ENCODE measurements around the gene SETBP1.

The SETBP1 gene

GRCh38 chr18:44710931-44711330 lies 30.2 kb downstream of the SETBP1 start:
- DNase-seq (ENCODE audit: low read depth): no peak
- H3K4me3 ChIP-seq (ENCODE audit: low read length): no peak overlapping the region
- TF ChIP-seq CTCF (conservative IDR thresholded peaks at IDR 0.05; ENCODE audit: low read depth, low read length): no peak

DNA sequence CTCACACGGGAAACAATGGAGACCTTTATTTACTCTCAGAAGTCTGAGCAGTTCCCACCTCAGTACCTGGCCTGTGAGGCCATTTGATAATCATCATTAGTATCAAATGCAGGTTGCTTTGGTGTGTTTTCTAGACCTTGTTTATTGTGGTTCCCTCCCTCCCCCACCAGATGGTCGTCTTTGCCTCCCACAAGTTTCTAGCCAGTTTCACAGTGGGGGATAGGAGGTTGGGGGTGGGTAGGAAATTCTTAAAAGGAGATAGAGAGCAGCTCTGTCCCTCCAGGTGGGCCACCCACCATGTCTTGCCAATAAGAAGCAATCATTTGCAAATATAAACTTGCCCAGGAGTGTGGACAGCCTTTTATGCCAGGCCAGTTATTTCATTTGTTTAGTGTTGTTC lies 31.3 kb downstream of the SETBP1 start:
- no peak for TF ChIP-seq CTCF (conservative IDR thresholded peaks at IDR 0.05; ENCODE audit: low read depth, low read length)

DNA sequence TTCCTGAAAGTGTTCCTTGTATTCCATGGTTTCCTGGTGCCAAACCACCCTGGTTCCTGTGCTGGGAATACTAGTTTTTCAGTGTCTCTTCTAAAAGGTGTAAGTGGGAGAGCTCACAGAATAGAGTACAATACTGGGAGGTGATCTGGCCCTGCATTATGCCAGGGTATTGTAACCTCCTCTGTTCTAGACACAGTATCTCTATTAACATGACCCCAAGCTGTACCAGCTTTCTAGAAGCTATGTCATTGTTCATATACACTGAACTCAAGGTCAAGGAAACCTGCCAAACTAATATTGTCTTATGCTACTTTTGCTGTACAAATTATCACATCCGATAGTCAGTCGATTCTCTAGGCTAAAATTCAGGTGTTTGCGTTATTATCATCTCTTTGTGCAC lies 32.7 kb downstream of the SETBP1 start:
- DNase-seq (ENCODE audit: low read depth): no peak
- no peak for TF ChIP-seq CTCF (conservative IDR thresholded peaks at IDR 0.05; ENCODE audit: low read depth, low read length)
- no peak overlapping the region for H3K4me3 ChIP-seq (ENCODE audit: low read length)

More for the DNA sequence above, 31.3 kb downstream of the SETBP1 start:
- no peak overlapping the region for H3K4me3 ChIP-seq (ENCODE audit: low read length)
- DNase-seq (ENCODE audit: low read depth): no peak

DNA sequence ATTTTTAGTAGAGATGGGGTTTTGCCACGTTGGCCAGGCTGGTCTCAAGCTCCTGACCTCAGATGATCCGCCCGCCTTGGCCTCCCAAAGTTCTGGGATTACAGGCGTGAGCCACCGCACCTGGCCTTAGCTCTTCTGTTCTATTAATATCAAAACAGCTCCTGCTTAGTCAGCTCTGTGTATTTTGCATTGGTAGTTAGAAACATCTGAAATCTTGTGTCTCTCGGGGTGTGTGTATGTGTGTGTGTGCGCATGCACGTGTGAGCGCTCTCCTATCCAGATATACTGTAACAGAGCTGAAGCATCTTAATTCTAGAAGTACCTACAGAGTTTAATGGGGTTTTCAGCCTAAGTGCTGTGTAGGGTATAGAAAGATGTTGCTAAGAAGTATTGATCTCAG lies 33.7 kb downstream of the SETBP1 start:
- DNase-seq (ENCODE audit: low read depth): no peak
- H3K4me3 ChIP-seq (ENCODE audit: low read length): no peak overlapping the region
- no peak for TF ChIP-seq CTCF (conservative IDR thresholded peaks at IDR 0.05; ENCODE audit: low read depth, low read length)

DNA sequence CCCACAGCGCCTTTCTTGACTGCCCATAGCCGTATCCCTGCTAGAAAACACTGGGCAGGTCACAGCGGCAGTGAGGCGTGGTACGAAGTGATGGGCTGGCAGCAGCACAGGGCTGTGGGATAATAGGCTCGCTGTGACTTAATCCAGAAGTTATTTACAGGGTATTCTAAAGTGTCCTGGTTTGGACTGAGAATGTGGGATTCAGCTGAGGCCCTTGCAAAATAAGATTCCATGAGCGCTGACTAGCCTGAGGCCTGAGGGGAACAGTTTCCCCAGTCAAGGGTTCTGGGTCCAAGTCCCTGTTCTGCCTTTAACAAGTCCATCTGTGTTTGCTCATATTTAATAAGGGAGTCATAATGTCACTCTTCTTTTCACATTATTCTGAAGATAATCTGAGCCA lies 34.6 kb downstream of the SETBP1 start:
- no peak for DNase-seq (ENCODE audit: low read depth)
- H3K4me3 ChIP-seq (ENCODE audit: low read length): no peak overlapping the region
- no peak for TF ChIP-seq CTCF (conservative IDR thresholded peaks at IDR 0.05; ENCODE audit: low read depth, low read length)

- no peak for DNase-seq (ENCODE audit: low read depth)
- no peak overlapping the region for H3K4me3 ChIP-seq (ENCODE audit: low read length)
- no peak for TF ChIP-seq CTCF (conservative IDR thresholded peaks at IDR 0.05; ENCODE audit: low read depth, low read length)
Observed at GRCh38 chr18:44715842-44716241, 35.2 kb downstream of the SETBP1 start.

- no peak for DNase-seq (ENCODE audit: low read depth)
- H3K4me3 ChIP-seq (ENCODE audit: low read length): no peak overlapping the region
- TF ChIP-seq CTCF (conservative IDR thresholded peaks at IDR 0.05; ENCODE audit: low read depth, low read length): no peak
Observed at GRCh38 chr18:44716697-44717163, 36.0 kb downstream of the SETBP1 start.

Measured in retinal pigment epithelial cell (primary cell).